IMR-90 (cell line): ENCODE measurements around the gene GABRP. TPM values are rescaled to one million over a fixed set of nuclear protein-coding genes. Genes with fewer than 3 reads are reported as not detected.

Source experiments
- ATAC-seq: fragments of 200-7000 bp; cut with Tn5 transposase; 2 replicates; pipeline ENCODE4 v1.9.1; 2020; ENCODE audit warnings: low read depth, mild to moderate bottlenecking, moderate library complexity
- BruUV-seq: library from RNA; stranded (reverse); fragments of 400-500 nt; replicated peaks from 2 replicates; lab custom pipeline; 2021; lab: Mats Ljungman, UMichigan
- CTCF ChIA-PET: fragments of 300-600 bp; formaldehyde crosslinking; extraction: SDS; loops from one replicate; lab custom pipeline; 2021; ENCODE audit warnings: antibody characterized with exemption; lab: Yijun Ruan, JAX
- POLR2A ChIA-PET: fragments of 300-600 bp; sonication (Branson Sonifier 250); formaldehyde crosslinking; loops from one replicate; lab custom pipeline; 2022; ENCODE audit warnings: antibody characterized with exemption; ENCODE audit not compliant: unreplicated experiment; lab: Charles Lee
- DNase-seq: peaks from one replicate; pipeline ENCODE4 v3.0.0; 2013
- H2AFZ ChIP-seq: replicated peaks from 2 replicates; pipeline ENCODE3; 2013; ENCODE audit warnings: low read length, mild to moderate bottlenecking; ENCODE audit not compliant: poor library complexity
- H2AK5ac ChIP-seq: 2 replicates; pipeline ENCODE4 v1.6.1; 2013; ENCODE audit warnings: low read depth, low read length, inconsistent platforms
- H2AK9ac ChIP-seq: replicated peaks from 2 replicates; pipeline ENCODE3; 2013; ENCODE audit warnings: mild to moderate bottlenecking, low read depth, low read length, moderate library complexity; ENCODE audit not compliant: poor library complexity
- H2BK120ac ChIP-seq: 2 replicates; pipeline ENCODE4 v1.6.1; 2013; ENCODE audit warnings: low read depth, low read length, inconsistent platforms
- H2BK15ac ChIP-seq: 3 replicates; pipeline ENCODE4 v1.6.1; 2013; ENCODE audit warnings: low read depth, low read length, inconsistent platforms
- H2BK20ac ChIP-seq: 2 replicates; pipeline ENCODE4 v1.6.1; 2013; ENCODE audit warnings: low read depth, mild to moderate bottlenecking, inconsistent platforms, low read length, moderate library complexity
- H2BK5ac ChIP-seq: 2 replicates; pipeline ENCODE4 v1.6.1; 2013; ENCODE audit warnings: mild to moderate bottlenecking, low read depth, low read length, inconsistent platforms; ENCODE audit not compliant: poor library complexity, severe bottlenecking
- H3K14ac ChIP-seq: replicated peaks from 2 replicates; pipeline ENCODE4 v1.6.1; 2013; ENCODE audit warnings: low read depth, low read length, inconsistent platforms
- H3K18ac ChIP-seq: 2 replicates; pipeline ENCODE4 v1.6.1; 2013; ENCODE audit warnings: low read depth, low read length, control low read depth
- H3K23ac ChIP-seq: 2 replicates; pipeline ENCODE4 v1.6.1; 2013; ENCODE audit warnings: low read depth, low read length, inconsistent platforms
- H3K27ac ChIP-seq: 2 replicates; pipeline ENCODE4 v1.5.1; 2013; ENCODE audit warnings: mild to moderate bottlenecking, control low read depth, low read length; ENCODE audit not compliant: insufficient read depth
- H3K27me3 ChIP-seq: 2 replicates; pipeline ENCODE4 v1.6.1; 2013; ENCODE audit warnings: low read length; ENCODE audit not compliant: control insufficient read depth, insufficient read depth
- H3K36me3 ChIP-seq: 2 replicates; pipeline ENCODE4 v1.6.1; 2013; ENCODE audit warnings: low read length, mixed read lengths; ENCODE audit not compliant: control insufficient read depth, insufficient read depth
- H3K4ac ChIP-seq: 2 replicates; pipeline ENCODE4 v1.6.1; 2013; ENCODE audit warnings: low read depth, low read length, inconsistent platforms
- H3K4me1 ChIP-seq: 2 replicates; pipeline ENCODE4 v1.6.1; 2013; ENCODE audit warnings: low read length, mixed read lengths; ENCODE audit not compliant: control insufficient read depth, insufficient read depth
- H3K4me2 ChIP-seq: 2 replicates; pipeline ENCODE4 v1.6.1; 2013; ENCODE audit warnings: low read depth, mild to moderate bottlenecking, control low read depth, low read length, moderate library complexity
- H3K4me3 ChIP-seq: 2 replicates; pipeline ENCODE4 v1.5.1; 2013; ENCODE audit warnings: low read depth, mild to moderate bottlenecking, control low read depth, low read length, moderate library complexity; ENCODE audit not compliant: insufficient read depth
- H3K56ac ChIP-seq: 2 replicates; pipeline ENCODE4 v1.6.1; 2013; ENCODE audit warnings: low read length, inconsistent platforms; ENCODE audit not compliant: insufficient read depth; ENCODE audit errors: extremely low read depth
- H3K79me1 ChIP-seq, 2 experiments: 2 replicates each; pipeline ENCODE4 v1.6.1; 2013; ENCODE audit warnings: low read length in 2 of 2, inconsistent platforms in 1 of 2, low read depth in 1 of 2
- H3K9ac ChIP-seq: 2 replicates; pipeline ENCODE4 v1.6.1; 2013; ENCODE audit warnings: low read depth, low read length, control low read depth
- H3K9me1 ChIP-seq: 2 replicates; pipeline ENCODE4 v1.6.1; 2013; ENCODE audit warnings: low read length, inconsistent platforms; ENCODE audit not compliant: insufficient read depth
- H3K9me3 ChIP-seq: 2 replicates; pipeline ENCODE4 v1.6.1; 2013; ENCODE audit warnings: low read length; ENCODE audit not compliant: control insufficient read depth, insufficient read depth
- H4K20me1 ChIP-seq: 2 replicates; pipeline ENCODE4 v1.6.1; 2013; ENCODE audit warnings: low read length, inconsistent platforms; ENCODE audit not compliant: insufficient read depth
- H4K5ac ChIP-seq: 2 replicates; pipeline ENCODE4 v1.6.1; 2013; ENCODE audit warnings: mild to moderate bottlenecking, low read depth, low read length, control low read depth
- H4K8ac ChIP-seq, 2 experiments: 2 replicates each; pipeline ENCODE4 v1.6.1; 2013; ENCODE audit warnings: low read depth in 2 of 2, low read length in 2 of 2, control low read depth in 1 of 2, inconsistent platforms in 1 of 2
- H4K91ac ChIP-seq: 2 replicates; pipeline ENCODE4 v1.6.1; 2013; ENCODE audit warnings: low read depth, low read length, inconsistent platforms; ENCODE audit not compliant: insufficient read depth
- ELK1 ChIP-seq: fragments of 150-350 bp; IDR thresholded peaks from 2 replicates; pipeline ENCODE4 v1.6.1; 2016; ENCODE audit warnings: low read depth, mild to moderate bottlenecking, low read length, moderate library complexity, borderline replicate concordance
- NFE2L2 ChIP-seq: fragments of 150-350 bp; IDR thresholded peaks from 2 replicates; pipeline ENCODE4 v1.6.1; 2016; ENCODE audit warnings: low read depth, mild to moderate bottlenecking, low read length
- RCOR1 ChIP-seq: IDR thresholded peaks from 2 replicates; pipeline ENCODE4 v1.6.1; 2012; ENCODE audit warnings: mild to moderate bottlenecking, low read length, improper control_type of control experiment; ENCODE audit not compliant: insufficient replicate concordance
- SMC3 ChIP-seq: fragments of 150-350 bp; IDR thresholded peaks from 2 replicates; pipeline ENCODE4 v1.6.1; 2016; ENCODE audit warnings: low read depth, mild to moderate bottlenecking, antibody characterized with exemption, low read length, moderate library complexity
- WGBS, 2 experiments: methylation state at CpG; one replicate each; pipeline versions ENCODE4 v1.1.5 to v1.1.7; 2013; ENCODE audit warnings: missing lambda C conversion rate in 2 of 2; ENCODE audit not compliant: insufficient read length in 1 of 2; ENCODE audit errors: extremely low coverage in 2 of 2; 5-methylcytosine and 5-hydroxymethylcytosine counted together
- dilution Hi-C: fragments of 300-500 bp; cut with HindIII; formaldehyde crosslinking; loops from one replicate; pipeline ENCODE4 v1.14.3; 2018; ENCODE audit warnings: low sequenced_read_pairs; ENCODE audit not compliant: unreplicated experiment
- in situ Hi-C: fragments of 300-500 bp; cut with MboI; formaldehyde crosslinking; loops from 3 replicates; pipeline ENCODE4 v1.14.3; 2019; ENCODE audit warnings: low sequenced_read_pairs, inconsistent platforms, mixed read lengths
- intact Hi-C: fragments of 100-400 bp; cut with micrococcal nuclease; formaldehyde crosslinking; loops from 2 replicates; pipeline ENCODE4 v1.10.0; 2022
- polyA plus RNA-seq, 3 experiments: library from polyadenylated mRNA; depleted of rRNA; stranded (reverse); fragments of >200 nt; gene quantifications; 2 replicates each; pipeline ENCODE4 v1.2.3, GENCODE V29; 2012; ENCODE audit warnings: low replicate concordance in 1 of 3
- total RNA-seq: library from RNA; depleted of rRNA; stranded (reverse); fragments of >200 nt; gene quantifications from 2 replicates; pipeline ENCODE4 v1.2.3, GENCODE V29; 2012
- TF ChIP-seq, protein P1 (sequence below): conservative IDR thresholded peaks from 2 replicates; pipeline ENCODE4 v1.5.1; 2012; ENCODE audit warnings: mild to moderate bottlenecking, low read depth, low read length, improper control_type of control experiment

Gene GABRP
- total and polyA plus RNA-seq, 2 of the 4 experiments (the other 2 are of a cell fraction): not detected

DNA sequence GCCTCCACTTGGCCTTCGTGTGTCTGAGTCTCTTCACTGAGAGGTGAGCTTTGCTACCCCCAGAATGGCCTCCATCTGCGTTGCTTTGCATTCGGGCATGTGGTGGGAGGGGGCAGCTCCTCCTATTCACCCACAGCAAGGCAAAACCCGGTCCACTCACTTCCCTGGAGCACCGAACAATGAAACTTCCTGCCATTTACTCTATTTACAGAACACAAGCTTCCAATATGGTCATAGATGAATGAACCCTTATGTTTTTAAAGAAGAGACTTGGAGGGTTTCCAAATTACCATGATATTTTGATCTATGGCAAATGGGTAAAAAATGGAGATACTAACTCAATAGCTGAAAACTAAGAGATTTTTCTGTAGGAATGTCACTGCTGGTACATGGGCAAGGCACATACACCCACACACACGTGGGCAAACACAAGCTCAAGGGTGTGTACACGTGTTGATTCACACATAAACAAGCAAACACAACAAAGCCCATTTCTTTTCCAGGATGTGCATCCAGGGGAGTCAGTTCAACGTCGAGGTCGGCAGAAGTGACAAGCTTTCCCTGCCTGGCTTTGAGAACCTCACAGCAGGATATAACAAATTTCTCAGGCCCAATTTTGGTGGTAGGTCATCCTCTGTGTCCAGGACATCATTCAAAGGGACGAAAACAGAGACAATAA is 5.2 kb downstream of the GABRP start:
- no peaks in the 10 kb centered on the region for H3K9me1 ChIP-seq
- ATAC-seq (no peak), DNase-seq (no peak)
- no peak overlapping the region for H2AK5ac ChIP-seq
- no TSS peak for BruUV-seq
- CTCF ChIA-PET: interaction anchor here (1.0 to 1.2 kb wide), 3 partner anchors 9 to 45 kb away, joined by 3 to 4 read pairs (median 3); no protein-coding TSS in a partner anchor
- 33% methylated on average over 3 of the region's 11 CpGs; no CpG with 5 or more reads in 1 of the 2 experiments for WGBS, 2 experiments
- intact Hi-C loops: no loop called here
- H3K9me3 ChIP-seq: no peaks in the 10 kb centered on the region
- dilution Hi-C loops: no loop called here
- no peak overlapping the region for H3K4me3 ChIP-seq
- H2BK20ac ChIP-seq: no peak overlapping the region
- TF ChIP-seq SMC3 (no peak), RCOR1 (no peak), ELK1 (no peak), NFE2L2 (no peak)
- TF ChIP-seq, protein P1, sequence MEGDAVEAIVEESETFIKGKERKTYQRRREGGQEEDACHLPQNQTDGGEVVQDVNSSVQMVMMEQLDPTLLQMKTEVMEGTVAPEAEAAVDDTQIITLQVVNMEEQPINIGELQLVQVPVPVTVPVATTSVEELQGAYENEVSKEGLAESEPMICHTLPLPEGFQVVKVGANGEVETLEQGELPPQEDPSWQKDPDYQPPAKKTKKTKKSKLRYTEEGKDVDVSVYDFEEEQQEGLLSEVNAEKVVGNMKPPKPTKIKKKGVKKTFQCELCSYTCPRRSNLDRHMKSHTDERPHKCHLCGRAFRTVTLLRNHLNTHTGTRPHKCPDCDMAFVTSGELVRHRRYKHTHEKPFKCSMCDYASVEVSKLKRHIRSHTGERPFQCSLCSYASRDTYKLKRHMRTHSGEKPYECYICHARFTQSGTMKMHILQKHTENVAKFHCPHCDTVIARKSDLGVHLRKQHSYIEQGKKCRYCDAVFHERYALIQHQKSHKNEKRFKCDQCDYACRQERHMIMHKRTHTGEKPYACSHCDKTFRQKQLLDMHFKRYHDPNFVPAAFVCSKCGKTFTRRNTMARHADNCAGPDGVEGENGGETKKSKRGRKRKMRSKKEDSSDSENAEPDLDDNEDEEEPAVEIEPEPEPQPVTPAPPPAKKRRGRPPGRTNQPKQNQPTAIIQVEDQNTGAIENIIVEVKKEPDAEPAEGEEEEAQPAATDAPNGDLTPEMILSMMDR: no peak
- H3K18ac ChIP-seq: no peak overlapping the region
- H4K5ac ChIP-seq: no peak overlapping the region
- POLR2A ChIA-PET: no interaction called here
- H3K14ac ChIP-seq: no peak overlapping the region
- H4K20me1 ChIP-seq: no peaks in the 10 kb centered on the region; the same call in 1 of the 2 replicates
- no peak overlapping the region for H3K27ac ChIP-seq
- no peak overlapping the region for H2BK5ac ChIP-seq
- H4K91ac ChIP-seq: no peak overlapping the region
- peak overlapping the region; percentile 2 for H2AFZ ChIP-seq
- no peak overlapping the region for H3K4ac ChIP-seq
- H3K56ac ChIP-seq: no peak overlapping the region
- H3K23ac ChIP-seq: no peak overlapping the region
- H2BK120ac ChIP-seq: no peak overlapping the region
- H2BK15ac ChIP-seq: no peak overlapping the region
- H3K4me2 ChIP-seq: no peak overlapping the region
- in situ Hi-C loops: no loop called here
- no peak overlapping the region for H3K9ac ChIP-seq
- H2AK9ac ChIP-seq: no peak overlapping the region
- H3K27me3 ChIP-seq: peaks cover 23% of the 10 kb centered on the region
- H3K79me1 ChIP-seq: no peaks in the 10 kb centered on the region
- H3K4me1 ChIP-seq: no peaks in the 10 kb centered on the region
- no peaks in the 10 kb centered on the region for H3K36me3 ChIP-seq
- no peak overlapping the region for H4K8ac ChIP-seq
